Measurements from ENCODE around the gene NLE1.
"Not testable (repeated sequence)": the region's sequence is repeated elsewhere in the genome, so short reads cannot be mapped to it uniquely, and the experiment has no call there.

Gene NLE1

GRCh38 chr17:35141681-35142466 is at the start of gene NLE1:
Gene NLE1, minus strand, starts transcription at chr17:35142303. Its CDS starts 28 bp downstream, at chr17:35142275.
- peak; percentile 86 for DNase-seq

GRCh38 chr17:35191001-35191695 is 49.0 kb upstream of the NLE1 start:
- no peak for DNase-seq

GRCh38 chr17:35189291-35189690 is 47.2 kb upstream of the NLE1 start:
- DNase-seq, result no peak

- peak; percentile 36 for DNase-seq
Observed at GRCh38 chr17:35188111-35188510, 46.0 kb upstream of the NLE1 start.

- no peak for DNase-seq
Observed at GRCh38 chr17:35187481-35187880, 45.4 kb upstream of the NLE1 start.

GRCh38 chr17:35185849-35186248 is 43.7 kb upstream of the NLE1 start:
- DNase-seq, result peak; percentile 14

- DNase-seq, result no peak
Observed at GRCh38 chr17:35184274-35184673, 42.2 kb upstream of the NLE1 start.

- DNase-seq, result no peak
Observed at GRCh38 chr17:35183332-35183731, 41.2 kb upstream of the NLE1 start.

- DNase-seq, result not testable (repeated sequence)
Observed at GRCh38 chr17:35179379-35179778, 37.3 kb upstream of the NLE1 start.

- no peak for DNase-seq
Observed at GRCh38 chr17:35176897-35177296, 34.8 kb upstream of the NLE1 start.

- no peak for DNase-seq
Observed at GRCh38 chr17:35175638-35176415, 33.7 kb upstream of the NLE1 start.

GRCh38 chr17:35174835-35175334 is 32.8 kb upstream of the NLE1 start:
- DNase-seq, result no peak

- not testable (repeated sequence) for DNase-seq
Observed at GRCh38 chr17:35172321-35172720, 30.2 kb upstream of the NLE1 start.

- DNase-seq, result peak; percentile 73
Observed at GRCh38 chr17:35171834-35172233, 29.7 kb upstream of the NLE1 start.

- DNase-seq, result peak; percentile 74
Observed at GRCh38 chr17:35170968-35171771, 29.1 kb upstream of the NLE1 start.

GRCh38 chr17:35169835-35170363 is 27.8 kb upstream of the NLE1 start:
- DNase-seq, result no peak

GRCh38 chr17:35167666-35168065 is 25.6 kb upstream of the NLE1 start:
- no peak for DNase-seq

- DNase-seq, result no peak
Observed at GRCh38 chr17:35167046-35167445, 24.9 kb upstream of the NLE1 start.

- no peak for DNase-seq
Observed at GRCh38 chr17:35166526-35166925, 24.4 kb upstream of the NLE1 start.

- no peak for DNase-seq
Observed at GRCh38 chr17:35164716-35165115, 22.6 kb upstream of the NLE1 start.

GRCh38 chr17:35163886-35164285 is 21.8 kb upstream of the NLE1 start:
- no peak for DNase-seq

GRCh38 chr17:35162755-35163154 is 20.7 kb upstream of the NLE1 start:
- DNase-seq, result no peak
